A673 (cell line): ENCODE data around the gene LHX1.

Source experiments
- EZH2 ChIP-seq: fragments of 200-600 bp; sonication (generic); IDR thresholded peaks from 2 replicates; pipeline ENCODE4 v1.6.1; 2017; ENCODE audit warnings: borderline replicate concordance, low read depth, mild to moderate bottlenecking, mixed read lengths, antibody characterized with exemption, low read length; ENCODE audit not compliant: poor library complexity, severe bottlenecking
- TF ChIP-seq, protein P1 (sequence below): fragments of 300-800, 200-600 bp; sonication (generic); conservative IDR thresholded peaks from 2 replicates; pipeline ENCODE4 v1.5.1; 2017; ENCODE audit warnings: low read depth, mild to moderate bottlenecking, antibody characterized with exemption, low read length, moderate library complexity, mixed read lengths

DNA sequence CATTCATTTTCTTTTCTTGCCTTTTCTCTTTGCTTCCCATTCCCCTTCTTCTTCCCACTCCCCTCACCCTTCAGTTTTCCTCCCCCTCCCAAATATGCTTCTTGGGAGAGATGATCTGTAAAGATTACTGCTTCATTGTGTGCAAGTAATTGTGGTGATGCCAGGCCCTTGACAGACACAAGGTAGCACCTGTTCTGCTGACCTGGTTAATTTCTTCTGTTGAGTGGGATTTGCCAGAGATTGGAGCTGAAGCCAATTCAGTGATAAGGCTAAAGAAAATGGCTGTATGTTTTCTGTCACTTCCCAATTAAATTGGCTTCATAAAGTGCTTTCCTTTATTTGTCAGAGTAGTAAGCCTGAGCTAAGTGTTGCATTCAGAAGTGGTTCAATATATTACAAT, 56.0 kb downstream of the LHX1 start:
- TF ChIP-seq, protein P1, sequence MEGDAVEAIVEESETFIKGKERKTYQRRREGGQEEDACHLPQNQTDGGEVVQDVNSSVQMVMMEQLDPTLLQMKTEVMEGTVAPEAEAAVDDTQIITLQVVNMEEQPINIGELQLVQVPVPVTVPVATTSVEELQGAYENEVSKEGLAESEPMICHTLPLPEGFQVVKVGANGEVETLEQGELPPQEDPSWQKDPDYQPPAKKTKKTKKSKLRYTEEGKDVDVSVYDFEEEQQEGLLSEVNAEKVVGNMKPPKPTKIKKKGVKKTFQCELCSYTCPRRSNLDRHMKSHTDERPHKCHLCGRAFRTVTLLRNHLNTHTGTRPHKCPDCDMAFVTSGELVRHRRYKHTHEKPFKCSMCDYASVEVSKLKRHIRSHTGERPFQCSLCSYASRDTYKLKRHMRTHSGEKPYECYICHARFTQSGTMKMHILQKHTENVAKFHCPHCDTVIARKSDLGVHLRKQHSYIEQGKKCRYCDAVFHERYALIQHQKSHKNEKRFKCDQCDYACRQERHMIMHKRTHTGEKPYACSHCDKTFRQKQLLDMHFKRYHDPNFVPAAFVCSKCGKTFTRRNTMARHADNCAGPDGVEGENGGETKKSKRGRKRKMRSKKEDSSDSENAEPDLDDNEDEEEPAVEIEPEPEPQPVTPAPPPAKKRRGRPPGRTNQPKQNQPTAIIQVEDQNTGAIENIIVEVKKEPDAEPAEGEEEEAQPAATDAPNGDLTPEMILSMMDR = no peak
- TF ChIP-seq EZH2 = no peak
